Right lobe of liver (tissue), 4 donors: Measurements from ENCODE around the gene FLNC.

Experiments used
- CTCF ChIP-seq, 4 donors: fragments of 200-600 bp in 3 of 4; fragments of 450-650 bp in 1 of 4; IDR thresholded peaks; one replicate each; pipeline versions ENCODE4 v1.5.1 to v1.8.0; 2016 to 2022; ENCODE audit warnings: antibody characterized with exemption in 4 of 4, mild to moderate bottlenecking in 2 of 4
- POLR2A ChIP-seq: fragments of 450-650 bp; IDR thresholded peaks from one replicate; pipeline ENCODE4 v1.6.1; 2017; ENCODE audit warnings: antibody characterized with exemption, mild to moderate bottlenecking
- donor health status: DM: no; HTN: no; CAD: no.
- donor health status: DM: no; HTN: no; CAD: no.
- donor health status: DM: no; HTN: yes; CAD: no.

- TF ChIP-seq CTCF (IDR thresholded peaks at IDR 0.05) (no peak), POLR2A (no peak)
Measured at GRCh38 chr7:128815289-128815942, 14.8 kb upstream of the FLNC start.
